SU-DHL-6 (cell line): ENCODE data around the gene ENDOU.

Source experiments
- CTCF ChIP-seq: fragments of 200-600 bp; sonication (generic); IDR thresholded peaks from one replicate; pipeline ENCODE4 v1.5.1; 2017; ENCODE audit warnings: antibody characterized with exemption, mild to moderate bottlenecking, low read length, moderate library complexity; ENCODE audit not compliant: insufficient read depth, poor library complexity, severe bottlenecking
- EZH2phosphoT487 ChIP-seq: fragments of 200-600 bp; sonication (generic), shearing (Covaris generic); conservative IDR thresholded peaks from 2 replicates; pipeline ENCODE4 v1.6.1; 2018; ENCODE audit warnings: mild to moderate bottlenecking, antibody characterized with exemption, low read length, moderate library complexity, mixed read lengths

DNA sequence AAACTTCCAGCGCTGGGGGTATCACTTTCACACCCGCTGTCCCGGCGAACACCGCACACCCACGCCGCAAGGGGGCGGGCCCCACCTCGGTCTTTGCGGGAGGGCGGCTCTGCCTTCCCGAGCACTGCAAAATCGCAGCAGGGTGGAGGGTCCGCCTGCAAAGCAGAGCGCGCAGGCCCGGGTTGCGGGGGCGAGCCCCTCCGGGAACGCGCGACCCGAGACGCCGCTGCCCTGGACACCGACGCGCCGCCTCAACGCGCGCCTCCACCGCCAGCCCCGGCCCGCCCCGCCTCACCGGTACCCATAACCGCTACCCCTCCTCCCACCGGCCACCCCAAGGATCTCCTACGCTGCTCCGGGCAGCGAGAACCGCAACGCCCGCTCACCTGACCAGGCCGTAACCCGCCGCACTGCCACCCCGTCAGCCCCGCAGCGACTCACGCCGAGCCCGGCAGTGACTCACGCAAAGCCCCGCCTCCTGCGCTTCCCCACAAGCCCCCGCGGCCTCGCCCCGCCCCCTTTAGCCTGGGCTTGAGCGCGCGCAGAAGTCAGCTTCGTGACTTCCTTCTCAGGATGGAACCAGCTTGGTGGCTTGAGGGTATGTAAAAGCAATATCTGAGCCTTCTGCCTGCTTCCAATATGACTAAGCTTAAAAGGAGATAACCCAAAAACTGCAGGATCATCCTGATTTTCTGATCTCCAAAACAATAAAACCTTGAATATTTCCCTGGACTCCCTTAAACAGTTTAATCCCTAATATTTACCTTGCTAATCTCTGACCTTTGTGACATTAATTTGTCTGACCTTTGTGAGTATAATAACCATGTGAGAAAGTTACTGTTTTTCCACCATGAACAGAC is 19.5 kb downstream of the ENDOU start, which contains the start of gene RPAP3:
- peak; percentile 38 for TF ChIP-seq CTCF
- TF ChIP-seq EZH2phosphoT487: no peak
